Left renal cortex interstitium (tissue), 4 donors: ENCODE results near the gene ASIC2. TPM values are rescaled to one million over a fixed set of nuclear protein-coding genes. Genes with fewer than 3 reads are reported as not detected.

Experiments
- DNase-seq, 4 donors: peaks; one replicate each; pipeline ENCODE4 v3.0.0-alpha.2; 2013; ENCODE audit warnings: low read depth in 4 of 4, low spot score in 2 of 4, missing footprints in 1 of 4
- polyA plus RNA-seq, 4 donors: library from polyadenylated mRNA; unstranded; fragments of 120-200 nt; gene quantifications; one replicate each; pipeline ENCODE4 v1.2.1, GENCODE V29; 2013; ENCODE audit not compliant: insufficient read length in 4 of 4

Gene ASIC2
- polyA plus RNA-seq, 4 donors: 3.4 to 5.1 (median 3.9) TPM

DNA sequence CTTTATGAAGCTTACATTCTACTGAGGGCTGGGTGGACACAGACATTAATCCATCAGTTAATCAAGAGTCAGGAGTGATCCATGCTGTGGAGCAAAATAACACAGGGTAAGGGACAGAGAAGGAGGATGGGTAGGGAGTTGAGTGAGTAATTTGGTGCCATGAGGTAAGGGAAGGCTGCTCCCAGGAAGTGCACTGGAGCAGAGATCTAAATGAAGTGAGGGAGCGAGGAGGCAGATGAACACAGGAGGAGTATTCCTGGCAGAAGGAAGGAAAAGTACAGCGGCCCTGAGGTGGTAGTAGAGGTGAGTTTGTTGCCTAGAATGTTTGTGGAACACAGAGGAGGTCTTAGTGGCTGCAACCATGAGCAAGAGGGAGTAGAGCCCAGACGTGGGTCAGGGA is 34.8 kb downstream of the ASIC2 start:
- DNase-seq: no peak

DNA sequence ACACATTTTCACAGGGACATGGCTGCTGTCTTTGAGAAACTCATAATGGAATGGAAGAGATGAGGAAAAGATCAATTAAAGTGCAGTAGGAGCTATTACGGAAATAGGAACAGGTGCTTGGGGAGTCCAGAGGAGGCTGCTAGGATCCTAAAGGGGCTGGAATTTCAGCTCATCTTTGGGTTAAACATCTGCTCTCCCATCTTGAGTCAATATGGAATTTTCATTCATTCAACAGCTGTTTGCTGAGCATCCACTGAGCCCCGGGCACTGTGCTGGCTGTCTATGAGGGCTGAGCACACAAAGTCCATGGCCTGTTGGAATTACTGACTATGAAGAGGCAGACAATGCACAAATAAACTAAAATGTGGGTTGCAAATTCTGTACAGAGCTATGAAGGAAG is 47.9 kb downstream of the ASIC2 start:
- no peak for DNase-seq

DNA sequence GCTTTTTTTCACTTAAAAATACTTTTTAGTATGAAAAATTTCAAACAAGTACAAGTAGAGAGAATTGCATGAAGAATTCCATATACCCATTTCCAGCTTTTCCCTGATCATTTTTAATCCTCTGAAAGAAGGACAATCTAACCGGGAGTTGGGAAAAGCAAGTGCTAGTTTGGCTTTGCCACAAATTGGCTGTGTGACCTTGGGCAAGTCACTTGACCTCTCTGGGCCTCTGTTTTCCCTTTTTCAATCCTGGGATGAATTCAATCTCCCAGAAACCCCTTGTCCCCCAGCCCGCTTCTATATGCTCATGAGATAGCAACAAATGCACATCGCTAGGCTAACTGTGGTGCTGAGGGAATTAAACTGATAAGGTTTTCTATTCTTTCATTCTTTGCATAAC is 49.4 kb downstream of the ASIC2 start:
- DNase-seq: no peak

DNA sequence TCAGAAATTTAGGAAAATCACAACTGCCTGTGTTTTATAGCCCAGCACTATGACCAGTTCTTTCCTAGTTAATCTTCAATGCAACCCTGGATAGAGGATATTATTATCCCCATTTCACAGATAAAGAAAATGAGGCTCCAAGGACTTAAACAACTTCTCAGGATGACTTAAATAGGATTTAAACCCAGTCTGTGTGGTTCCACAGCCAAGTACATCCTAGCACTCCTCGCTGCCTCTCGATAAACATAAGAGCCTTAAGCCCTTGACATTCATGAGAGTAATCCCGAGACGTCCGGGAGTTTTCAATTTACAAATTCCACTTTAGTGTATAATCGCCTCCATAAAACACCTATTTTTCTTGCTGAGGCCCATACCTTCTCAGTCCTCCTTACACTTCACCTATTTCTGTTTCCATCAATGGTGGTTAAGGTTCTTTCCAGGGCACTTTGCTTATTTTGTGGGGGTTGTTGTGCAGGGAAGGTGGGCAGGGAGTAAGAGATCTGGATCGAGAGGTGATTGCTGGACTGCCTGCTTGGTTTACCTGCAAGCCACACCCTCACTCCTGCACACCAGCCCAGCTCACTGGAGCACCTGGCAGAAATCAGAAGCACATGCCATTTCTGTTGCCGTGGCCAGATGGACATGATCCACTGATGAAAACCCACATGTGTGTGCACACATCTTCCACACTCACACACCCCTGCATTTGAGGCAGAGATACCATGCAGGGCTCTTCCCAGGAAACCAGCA is 50.5 kb downstream of the ASIC2 start:
- no peak for DNase-seq

DNA sequence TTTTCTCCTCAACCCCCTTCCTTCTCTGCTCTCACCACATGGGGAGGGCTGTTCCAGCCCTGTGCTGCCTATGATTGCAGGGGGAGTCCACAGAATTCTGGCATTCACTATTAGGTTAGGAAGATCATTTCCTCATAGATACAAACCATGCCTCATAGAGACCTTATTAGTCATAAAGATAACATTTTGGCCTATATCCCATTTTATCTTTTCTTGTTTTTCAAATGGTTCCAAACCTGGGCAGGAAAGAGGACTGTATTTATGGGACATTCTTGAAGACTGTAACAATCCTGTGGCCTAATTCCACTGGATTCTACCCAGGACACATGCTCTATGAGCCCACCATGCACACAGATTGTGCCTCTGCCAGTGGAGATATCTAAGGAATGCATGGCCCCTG is 51.7 kb downstream of the ASIC2 start:
- DNase-seq: no peak

DNA sequence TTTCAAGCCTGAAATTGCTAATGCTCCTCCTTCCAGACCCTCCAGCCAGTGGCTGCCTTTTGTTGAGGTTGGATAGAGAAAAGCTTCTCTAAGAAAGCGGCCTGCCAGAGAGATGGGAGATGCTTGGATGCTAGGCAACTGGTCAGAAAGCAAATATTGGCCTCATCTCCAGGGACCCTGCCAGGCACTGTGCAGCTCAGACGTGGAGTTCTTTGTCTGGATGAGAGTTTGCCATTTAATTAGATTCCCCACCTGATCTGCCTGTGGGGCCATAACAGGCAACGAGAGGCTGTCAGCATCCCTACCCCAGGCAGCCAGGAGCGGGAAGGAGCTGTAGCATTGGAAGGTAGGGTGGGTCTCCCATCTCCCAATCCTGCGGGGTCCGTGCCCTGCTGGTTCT is 52.7 kb downstream of the ASIC2 start:
- DNase-seq: no peak

DNA sequence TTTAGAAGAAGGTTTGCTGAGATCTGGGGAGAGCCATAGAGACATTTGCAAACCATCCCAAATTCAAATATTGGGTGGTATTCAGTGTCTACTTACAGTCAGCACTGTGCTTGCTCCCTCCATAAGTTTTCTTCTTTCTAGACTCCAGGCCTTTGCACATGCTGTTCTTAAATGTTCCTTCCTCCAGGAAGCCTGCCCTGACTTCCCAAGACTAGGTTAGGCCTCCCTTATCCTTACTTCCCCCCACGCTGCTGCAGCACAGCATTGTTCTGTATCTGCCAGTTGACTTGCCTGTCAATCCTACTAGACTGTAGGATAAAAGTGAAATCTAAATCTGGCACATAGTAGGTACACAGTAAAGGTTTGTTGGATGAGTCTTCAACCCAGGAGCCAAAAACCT is 53.4 kb downstream of the ASIC2 start:
- no peak for DNase-seq

DNA sequence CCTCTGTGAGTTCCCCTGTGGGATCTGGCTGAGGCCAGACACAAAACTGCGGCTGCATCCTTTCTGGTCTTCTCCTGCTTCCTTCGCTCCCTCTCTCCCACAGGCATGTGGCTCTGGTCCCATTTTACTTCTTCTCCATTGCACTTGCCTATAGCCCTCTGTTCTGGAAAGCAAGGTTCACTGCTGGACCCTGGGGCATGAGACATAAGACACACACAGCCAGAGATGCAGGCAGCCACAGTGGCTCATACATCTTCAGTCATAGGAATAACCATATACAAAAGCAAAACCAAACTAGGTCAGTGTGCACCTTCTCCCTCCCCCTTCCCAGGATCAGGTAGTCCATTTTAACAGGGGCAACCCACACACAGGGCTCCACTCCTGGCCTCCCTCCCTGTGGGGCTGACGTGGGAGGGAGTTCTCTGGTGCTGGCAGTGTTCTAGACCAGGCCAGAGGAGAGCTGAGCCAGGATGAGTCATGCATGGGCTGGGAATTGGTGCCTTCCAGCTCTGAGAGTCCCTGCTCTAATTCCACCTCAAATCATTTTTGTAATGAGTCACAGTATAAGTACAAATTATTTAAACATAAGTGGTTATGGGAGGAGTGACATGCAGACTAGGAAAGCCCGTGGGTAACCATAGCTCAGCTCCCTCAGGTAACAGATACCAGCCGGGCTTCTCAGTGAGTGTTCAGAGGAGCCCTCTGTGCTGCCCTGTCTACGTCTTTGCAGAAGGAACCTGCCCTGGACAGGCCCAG is 58.0 kb downstream of the ASIC2 start:
- no peak for DNase-seq

DNA sequence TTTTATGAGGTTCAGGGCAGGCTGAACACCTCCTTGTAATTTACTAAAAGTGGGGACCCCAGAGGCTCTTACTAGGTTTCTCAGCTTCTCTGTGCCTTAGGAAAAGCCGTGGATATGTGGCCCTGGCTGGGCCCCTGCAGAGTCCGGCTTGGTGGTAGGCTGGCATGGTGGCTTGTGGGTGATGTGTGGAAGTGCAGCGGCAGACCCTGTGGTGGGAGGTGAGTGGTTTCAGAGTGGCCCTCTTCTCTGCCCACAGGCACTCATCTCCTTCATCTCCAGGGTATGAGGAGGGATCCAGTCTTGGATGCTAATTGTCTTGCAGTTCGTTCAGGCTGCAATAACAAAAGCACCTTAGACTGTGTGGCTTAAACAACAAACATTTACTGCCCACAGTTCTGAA is 58.9 kb downstream of the ASIC2 start:
- no peak for DNase-seq

DNA sequence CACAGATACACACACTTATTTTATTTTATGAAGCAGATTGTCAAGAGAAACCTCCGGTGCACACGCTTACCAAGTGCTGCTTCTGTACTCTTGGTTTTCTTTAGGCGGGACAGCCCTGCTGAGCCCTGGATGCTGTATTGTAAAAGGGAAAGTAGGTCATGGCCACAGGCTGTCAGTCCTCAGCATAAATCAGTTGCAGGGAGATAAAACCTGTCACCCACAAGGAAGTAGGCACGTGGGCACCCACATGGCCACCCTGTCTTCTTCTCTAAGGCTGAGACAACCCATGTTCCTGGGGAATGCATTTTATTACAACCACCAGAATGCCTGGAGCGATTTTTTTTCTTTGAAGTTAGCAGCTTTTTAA is 59.3 kb downstream of the ASIC2 start:
- no peak for DNase-seq

DNA sequence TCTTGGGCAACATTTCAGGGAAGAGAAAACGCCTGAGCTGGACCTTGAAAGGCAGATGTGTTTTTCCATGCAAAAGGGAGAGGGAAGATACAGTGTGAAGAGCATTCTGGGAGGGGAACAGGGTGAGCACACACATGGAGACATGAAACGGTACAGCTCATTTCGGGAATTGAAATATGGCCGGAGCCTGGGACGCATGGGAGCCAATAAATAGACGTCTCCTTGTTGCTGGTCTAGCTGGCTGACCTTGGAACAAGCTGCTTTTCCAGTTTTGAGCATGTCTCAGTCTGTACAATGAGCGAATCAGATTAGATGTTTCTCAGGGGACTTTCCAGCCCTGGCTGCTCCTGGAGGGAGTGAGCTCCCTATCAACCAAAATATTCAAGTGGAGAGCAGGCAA is 63.6 kb downstream of the ASIC2 start:
- DNase-seq: no peak

DNA sequence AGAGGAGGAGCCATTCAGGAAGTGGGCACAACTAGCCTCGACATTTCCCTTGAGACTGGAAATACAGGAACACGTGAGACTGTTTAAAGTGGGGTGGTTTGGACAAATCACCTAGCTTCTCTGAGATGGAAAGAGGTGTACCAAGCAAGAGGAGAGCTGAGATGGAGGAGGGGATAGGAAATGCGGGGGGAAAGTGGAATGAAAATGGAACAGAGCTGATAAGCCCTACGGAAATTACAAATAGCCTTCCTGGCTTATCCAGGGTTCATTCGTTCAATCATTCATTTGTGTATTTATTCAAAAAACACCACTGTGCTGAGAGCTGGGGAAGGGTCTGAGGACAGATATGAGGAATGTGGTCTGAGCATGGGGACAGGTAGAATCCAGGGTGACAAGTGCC is 64.1 kb downstream of the ASIC2 start:
- DNase-seq: no peak

DNA sequence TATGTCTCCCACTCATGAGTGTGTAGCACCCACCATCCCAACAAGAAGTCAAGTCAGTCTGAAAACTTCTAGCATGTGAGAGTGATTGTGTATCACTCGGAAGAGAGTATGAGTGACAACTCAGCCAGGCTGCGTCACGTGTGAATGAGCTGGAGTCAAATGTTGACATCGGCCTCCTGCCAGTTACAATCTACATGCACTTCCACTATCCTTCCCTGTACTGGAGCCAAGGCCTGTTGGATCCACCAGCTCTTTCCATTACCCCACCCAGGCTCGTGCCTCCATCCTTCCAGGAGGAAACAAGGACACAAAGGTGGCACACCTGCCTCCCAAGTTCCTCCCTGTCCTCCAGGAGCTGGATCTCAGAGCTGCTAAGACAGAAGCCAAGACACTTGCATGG is 64.5 kb downstream of the ASIC2 start:
- DNase-seq: no peak

DNA sequence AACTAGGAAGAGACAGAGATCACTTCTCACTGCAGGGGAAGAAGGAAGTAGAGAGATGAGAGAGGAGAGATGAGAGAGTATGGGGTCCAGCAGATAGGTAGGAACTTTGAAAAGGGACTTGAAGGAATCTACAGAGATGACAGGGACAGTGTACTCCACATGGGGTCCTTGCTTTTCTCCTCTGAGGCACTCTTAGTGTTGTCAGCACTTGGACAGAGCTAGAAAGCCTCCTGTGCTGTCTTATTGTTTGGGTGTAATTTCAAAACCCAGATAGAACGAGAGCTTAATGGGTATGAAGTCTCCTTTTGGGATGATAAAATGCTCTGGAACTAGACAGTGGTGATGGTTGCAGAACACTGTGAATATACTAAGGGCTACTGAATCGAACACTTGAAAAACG is 65.2 kb downstream of the ASIC2 start:
- no peak for DNase-seq

DNA sequence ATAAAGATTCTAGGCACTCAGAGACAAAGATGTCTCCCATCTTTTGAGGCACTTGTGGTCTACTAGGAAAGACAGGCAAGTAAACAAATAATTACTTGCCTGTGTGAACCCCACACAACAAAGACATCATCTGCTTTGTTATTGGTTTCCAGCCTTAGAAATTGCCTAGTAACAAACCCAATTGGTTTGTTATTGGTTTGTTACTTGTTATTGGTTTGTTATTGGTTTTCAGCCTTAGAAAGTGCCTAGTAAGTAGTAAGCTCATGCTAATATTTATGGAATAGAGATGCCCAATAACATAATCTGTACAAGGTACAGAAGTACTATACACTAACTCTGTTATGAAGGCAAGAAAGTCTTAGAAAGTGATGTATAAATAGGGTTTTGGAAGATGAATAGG is 67.1 kb downstream of the ASIC2 start:
- DNase-seq: no peak

DNA sequence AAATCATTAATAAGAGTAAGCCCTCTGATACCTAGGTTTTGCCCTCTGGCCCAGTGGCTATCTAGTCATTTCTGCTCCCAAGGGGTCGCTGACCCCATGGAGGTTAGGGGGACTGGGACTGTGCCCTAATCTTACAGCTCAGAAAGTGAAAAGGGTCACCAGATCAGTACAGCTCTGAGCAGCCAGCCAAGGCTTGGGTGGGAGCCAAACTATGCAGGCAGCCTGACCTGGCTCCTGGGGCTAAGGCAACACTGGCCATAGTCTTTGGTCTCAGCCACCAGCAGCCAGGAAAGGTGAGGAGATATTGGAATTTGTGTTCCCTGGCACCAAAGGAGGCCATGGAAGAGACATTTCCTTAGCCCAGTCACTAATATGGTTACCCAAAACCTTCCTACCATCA is 67.6 kb downstream of the ASIC2 start:
- DNase-seq: no peak

DNA sequence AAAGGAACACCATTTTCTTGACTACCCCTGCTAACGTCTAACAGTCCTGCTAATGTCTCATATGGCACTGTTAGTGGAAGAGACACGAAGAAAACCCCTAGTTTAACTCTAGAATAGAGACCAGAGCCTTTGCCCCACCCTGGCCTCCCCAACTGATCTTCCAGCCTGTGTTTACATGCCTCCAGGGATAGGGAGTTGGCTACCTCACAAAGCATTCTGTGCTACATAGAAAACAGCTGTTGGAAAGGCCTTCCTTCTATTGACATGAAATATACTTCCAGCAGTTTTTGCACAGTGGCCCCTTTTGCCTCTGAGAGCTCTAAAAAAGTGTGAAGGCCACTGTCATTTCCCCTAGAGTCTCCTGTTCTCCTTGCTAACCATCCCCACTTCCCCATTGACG is 73.1 kb downstream of the ASIC2 start:
- no peak for DNase-seq

DNA sequence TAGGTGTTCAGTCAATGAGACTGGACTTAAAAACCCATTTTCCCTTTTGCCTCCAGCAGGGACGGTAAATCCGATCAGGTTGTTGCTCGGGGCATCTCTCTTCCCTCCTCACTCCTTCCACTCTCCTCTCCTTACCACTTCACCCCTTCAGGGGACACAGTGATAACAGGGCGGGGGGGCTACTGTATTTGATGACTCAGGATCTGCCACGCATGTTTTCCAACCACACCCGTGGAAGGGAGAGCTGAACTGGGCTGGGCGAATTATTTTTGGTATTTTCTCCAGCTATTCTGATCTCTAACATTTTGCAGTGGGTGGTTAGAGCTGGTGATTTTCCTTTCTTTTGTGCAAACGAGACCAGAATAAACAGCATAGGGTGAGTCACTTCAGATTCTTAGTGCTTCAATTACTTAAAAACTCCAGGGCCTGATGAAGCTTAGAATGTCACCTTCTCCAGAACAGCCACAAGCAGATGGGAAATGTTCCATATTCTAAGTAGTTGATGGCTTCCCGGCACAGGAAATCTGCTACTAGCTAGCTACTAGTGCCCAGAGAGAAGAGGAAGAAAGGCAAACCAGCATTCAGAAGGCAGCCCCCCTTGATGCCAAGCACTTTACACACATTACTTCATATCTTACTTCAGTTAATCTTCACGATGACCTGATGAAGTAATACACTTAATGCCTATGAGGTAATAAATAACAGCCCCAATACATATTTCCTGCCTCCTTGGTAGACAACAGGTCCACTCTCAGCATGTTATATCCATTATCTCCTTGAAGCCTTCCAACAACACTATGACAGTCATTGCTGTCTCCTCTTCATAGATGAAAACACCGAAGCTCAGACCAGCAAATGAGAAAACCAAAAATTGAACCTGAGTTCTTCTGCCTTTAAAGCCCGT is 74.1 kb downstream of the ASIC2 start:
- DNase-seq: no peak

DNA sequence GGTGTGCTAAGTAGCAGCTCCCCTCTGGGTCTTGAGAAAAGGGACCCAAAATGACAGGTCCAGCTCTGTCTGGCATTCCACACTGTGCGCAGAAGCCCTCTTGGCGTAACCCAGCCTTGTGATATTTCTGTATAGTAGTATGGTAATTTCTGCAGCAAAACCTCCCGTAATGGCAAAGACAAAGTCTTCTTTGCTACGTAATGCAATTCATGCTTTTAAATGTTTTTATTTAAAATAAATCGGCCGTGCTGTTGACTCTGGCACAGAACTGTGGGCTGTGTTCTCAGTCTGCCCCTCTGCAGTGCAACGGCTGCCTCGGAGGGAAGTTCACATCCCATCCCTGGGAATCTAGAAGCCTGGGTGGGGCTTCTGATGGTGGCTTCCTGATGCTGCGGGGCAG is 75.2 kb downstream of the ASIC2 start:
- DNase-seq: no peak

DNA sequence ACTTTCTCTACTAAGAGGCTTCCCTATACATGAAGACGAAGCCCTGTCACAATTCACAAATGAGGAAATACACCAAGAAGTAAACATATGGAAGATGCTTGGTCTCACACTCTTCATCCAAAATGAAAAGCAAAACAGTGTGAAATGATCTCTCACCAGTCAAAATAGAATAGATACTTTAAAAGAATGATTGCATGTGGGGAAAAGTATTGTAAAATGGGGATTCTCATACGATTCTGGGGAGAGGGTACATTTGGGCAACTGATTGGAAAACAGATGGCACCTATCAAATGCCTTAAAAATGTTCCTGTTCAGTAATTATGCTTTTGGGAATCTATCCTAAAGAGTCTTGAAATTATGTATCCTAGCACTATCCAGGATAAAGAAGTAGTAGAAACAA is 78.1 kb downstream of the ASIC2 start:
- DNase-seq: no peak

DNA sequence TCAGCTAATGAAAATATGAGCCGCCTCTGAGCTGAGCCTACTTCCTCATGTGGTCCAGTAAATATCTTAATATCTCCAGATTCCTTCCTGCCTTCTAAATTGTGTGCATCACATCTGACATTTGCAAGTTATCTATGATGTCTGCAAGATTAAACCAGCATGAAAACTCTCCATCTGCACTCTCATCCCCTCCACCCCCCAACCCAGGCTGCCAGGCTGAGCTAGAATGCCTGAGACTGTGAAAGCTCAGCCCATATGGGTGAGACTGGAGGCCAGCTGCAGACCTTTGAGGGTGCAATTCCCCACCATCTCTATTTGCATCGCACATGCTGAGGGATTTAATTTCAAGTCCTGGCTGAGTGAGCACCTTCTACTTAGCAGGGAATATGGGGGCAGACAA is 82.8 kb downstream of the ASIC2 start:
- DNase-seq: no peak

DNA sequence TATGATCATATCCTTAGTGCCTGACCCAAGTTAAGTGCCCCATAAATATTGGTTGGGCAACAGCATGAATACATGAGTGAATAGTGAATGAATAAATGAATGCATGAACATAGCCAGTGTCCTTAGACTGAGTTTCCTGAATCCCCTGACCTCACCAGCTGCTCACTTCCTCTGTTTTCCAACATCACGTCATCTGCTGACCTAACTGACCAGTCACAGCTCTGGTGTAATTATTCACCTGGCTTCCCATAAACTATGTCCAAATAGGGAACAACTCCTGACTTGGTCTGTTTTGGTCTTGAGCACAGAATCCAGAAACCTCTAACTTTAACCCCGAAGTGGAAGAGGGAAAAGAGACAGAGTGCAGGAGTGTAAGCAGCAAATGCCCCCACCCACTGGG is 83.4 kb downstream of the ASIC2 start:
- DNase-seq: no peak
